GM12892 (cell line): ENCODE measurements around the gene CCDC192.

Experiments used
- POLR2A ChIP-seq: IDR thresholded peaks from 2 replicates; pipeline ENCODE4 v1.6.1; 2011; ENCODE audit warnings: low read depth, low read length, control low read depth
- POLR2AphosphoS5 ChIP-seq: IDR thresholded peaks from 2 replicates; pipeline ENCODE4 v1.6.1; 2011; ENCODE audit warnings: low read depth, low read length, control low read depth
- TAF1 ChIP-seq: IDR thresholded peaks from 2 replicates; pipeline ENCODE4 v1.6.1; 2011; ENCODE audit warnings: low read depth, mild to moderate bottlenecking, control low read depth, low read length, borderline replicate concordance

GRCh38 chr5:127776477-127776876 is 73.3 kb downstream of the CCDC192 start:
- TF ChIP-seq POLR2A (no peak), TAF1 (no peak), POLR2AphosphoS5 (no peak)
